GM21576 (cell line): Measurements from ENCODE around the gene JOSD2.
"Not testable (repeated sequence)": the region's sequence is repeated elsewhere in the genome, so short reads cannot be mapped to it uniquely, and the experiment has no call there.

ENCODE experiments used
- ATAC-seq: cut with Tn5 transposase; IDR thresholded peaks from one replicate; pipeline ENCODE4 v1.9.1; 2021; ENCODE audit warnings: mild to moderate bottlenecking, moderate library complexity; ENCODE audit not compliant: unreplicated experiment

JOSD2 gene

GRCh38 chr19:50478901-50479715 is 31.9 kb downstream of the JOSD2 start:
- ATAC-seq, result no peak

- ATAC-seq, result no peak
These were observed 33.1 kb downstream of the JOSD2 start for GRCh38 chr19:50477751-50478515.

DNA sequence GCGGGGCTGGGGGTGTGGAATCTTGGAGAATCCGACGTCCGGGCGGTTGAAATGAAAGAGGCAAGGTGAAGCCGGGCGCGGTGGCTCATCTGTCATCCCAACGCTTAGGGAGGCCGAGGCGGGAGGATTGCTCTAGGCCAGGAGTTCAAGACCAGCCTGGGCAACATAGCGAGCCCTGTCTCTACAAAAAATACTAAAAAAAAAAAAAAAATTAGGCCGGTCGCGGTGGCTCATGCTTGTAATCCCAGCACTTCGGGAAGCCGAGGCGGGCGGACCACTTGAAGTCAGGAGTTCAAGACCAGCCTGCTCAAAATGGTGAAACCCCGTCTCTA is 34.1 kb downstream of the JOSD2 start:
- no peak for ATAC-seq

DNA sequence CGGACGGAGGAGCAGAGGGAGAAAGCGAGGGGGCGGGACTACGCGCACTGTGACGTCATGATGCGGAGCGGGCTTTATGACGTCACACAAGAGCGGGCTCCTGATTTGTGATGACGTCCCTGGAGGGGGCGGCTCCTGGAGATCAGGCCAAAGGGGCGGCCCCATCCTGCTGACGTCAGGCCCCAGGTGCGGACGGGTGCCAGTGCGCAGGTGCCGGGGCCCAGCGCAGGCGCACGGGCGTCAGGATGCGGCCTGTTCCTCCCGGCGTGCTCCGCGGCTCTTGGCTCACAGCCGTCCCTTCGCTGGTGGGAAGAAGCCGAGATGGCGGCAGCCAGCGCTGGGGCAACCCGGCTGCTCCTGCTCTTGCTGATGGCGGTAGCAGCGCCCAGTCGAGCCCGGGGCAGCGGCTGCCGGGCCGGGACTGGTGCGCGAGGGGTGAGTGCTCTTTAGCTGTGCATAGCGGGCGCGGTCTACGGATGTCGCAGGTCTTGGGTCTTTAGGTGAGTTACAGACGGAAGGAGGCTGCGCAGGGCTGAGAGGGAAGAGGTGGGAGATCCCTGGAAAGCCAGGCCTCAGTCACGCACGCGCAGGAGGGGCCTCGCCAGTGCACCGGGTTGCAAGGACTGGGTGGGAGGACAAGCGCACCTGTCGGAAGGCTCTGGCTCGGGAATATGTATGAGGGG is 34.6 kb downstream of the JOSD2 start, which contains the start of the genes EMC10 and GARIN5A:
Gene EMC10 (plus strand): TSS at position 284 of the 683 bp plus-strand sequence. CDS start 38 bp downstream, at position 322.
Gene GARIN5A (minus strand): TSS at position 625 of the 683 bp plus-strand sequence. CDS start 460 bp downstream, at position 165.
- peak; percentile 70 for ATAC-seq

GRCh38 chr19:50475736-50476223 is 35.2 kb downstream of the JOSD2 start:
- no peak for ATAC-seq

GRCh38 chr19:50475101-50475568 is 35.9 kb downstream of the JOSD2 start:
- no peak for ATAC-seq

GRCh38 chr19:50473336-50473735 is 37.7 kb downstream of the JOSD2 start:
- not testable (repeated sequence) for ATAC-seq

- ATAC-seq, result no peak
These were observed 42.2 kb downstream of the JOSD2 start for GRCh38 chr19:50468818-50469217.

GRCh38 chr19:50467566-50467965 is 43.4 kb downstream of the JOSD2 start:
- no peak for ATAC-seq

DNA sequence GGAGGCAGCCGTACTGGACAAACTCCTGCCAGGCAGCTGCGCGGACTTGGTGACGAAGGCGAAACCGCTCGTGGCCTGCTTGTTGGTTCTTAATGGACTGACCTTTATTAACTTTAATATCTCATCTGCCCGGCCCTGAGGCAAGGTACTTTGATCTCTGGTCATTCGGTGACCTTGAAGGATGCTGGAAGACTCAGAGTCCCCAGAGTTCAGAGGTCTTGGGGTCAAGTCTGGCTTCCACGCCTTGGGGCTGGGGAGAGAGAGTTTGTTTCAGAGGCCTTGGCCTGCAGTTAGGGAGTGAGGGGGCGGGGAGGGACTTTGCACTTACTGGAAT is 44.3 kb downstream of the JOSD2 start:
- no peak for ATAC-seq

DNA sequence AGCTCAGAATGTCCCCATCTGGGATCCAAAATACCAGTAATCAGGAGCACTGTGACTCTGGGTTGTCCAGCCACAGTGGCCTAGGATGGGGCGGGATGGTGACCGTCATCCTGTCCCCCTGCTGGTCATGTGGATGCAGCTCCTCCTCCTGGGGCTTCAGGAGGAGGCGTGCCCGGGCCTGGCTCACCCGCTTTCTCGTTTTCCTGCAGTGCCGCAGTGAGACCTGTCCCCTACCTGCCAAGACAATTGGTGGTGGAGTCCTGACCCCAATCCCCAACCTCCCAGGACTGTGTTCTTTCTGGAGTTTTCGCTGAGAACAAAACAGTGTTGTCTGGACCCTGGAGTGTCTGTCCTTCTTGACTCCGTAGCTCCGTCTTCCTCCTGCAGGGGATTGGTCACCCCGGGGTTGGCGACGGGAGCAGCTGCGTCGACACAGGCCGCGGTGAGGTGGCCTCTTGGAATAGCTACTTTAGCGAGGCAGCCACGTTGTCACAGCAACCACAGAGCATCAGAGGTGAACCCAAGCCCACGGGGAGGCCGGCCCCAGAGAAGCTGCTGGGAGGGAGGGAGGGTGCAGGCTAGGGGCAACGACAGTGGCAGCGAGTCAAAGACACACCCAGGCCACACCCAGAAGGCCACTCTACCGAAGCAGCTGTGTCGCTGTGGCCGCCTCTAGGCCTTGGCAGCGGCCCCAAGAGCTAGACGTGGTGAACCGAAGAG is 44.8 kb downstream of the JOSD2 start:
- ATAC-seq, result no peak

GRCh38 chr19:50465000-50465399 is 46.0 kb downstream of the JOSD2 start:
- ATAC-seq, result no peak

DNA sequence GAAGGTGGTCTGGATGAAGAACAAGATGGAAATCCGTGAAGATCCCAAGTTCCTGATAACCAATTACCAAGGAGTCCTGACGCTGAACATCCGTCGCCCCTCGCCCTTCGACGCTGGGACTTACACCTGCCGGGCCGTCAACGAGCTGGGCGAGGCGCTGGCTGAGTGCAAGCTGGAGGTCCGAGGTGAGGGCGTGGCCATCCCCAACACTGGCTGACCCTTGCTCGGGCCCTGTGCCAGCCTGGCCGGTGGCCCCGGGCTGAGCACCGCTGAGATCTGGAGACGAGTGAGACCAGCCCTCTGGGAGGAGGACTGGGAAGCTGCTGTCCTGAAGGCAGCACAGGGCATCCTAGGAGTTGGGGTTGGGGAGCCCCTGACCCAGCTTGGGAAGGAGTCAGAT is 46.6 kb downstream of the JOSD2 start:
- ATAC-seq, result no peak

GRCh38 chr19:50462970-50463369 is 48.0 kb downstream of the JOSD2 start:
- no peak for ATAC-seq

DNA sequence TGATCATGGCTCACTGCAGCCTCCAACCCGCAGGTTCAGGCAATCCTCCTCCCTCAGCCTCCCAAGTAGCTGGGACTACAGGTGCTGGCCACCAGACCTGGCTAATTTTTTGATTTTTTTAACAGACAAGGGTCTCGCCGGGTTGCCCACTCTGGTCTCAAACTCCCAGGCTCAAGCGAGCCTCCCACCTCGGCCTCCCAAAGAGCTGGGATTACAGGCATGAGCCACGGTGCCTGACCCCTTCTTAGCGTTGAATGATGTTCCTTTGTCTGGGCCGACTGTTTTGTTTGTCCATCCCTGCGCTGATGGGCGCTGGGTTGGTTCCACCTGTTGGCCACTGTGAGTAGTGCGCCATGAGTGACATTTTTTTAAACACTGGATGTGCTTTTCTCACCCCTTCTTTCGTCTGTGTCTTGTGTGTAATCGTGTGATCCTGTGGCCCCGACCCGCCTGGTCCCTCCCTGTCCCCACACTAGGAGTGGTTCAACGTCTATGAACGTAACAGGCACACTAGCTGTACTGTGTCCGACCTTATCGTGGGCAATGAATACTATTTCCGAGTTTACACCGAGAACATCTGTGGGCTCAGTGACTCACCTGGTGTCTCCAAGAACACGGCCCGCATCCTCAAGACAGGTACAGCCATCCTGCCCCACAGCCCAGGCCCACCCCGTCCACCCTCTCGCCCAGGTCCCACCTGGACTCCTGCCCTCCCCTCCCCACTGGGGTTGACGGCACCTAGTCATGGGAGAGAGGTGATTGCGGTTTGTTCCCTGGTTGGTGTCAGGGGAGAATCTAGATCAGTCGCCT is 49.7 kb downstream of the JOSD2 start:
- no peak for ATAC-seq

- ATAC-seq, result peak; percentile 59
These were observed 50.7 kb downstream of the JOSD2 start for GRCh38 chr19:50460161-50460765.

DNA sequence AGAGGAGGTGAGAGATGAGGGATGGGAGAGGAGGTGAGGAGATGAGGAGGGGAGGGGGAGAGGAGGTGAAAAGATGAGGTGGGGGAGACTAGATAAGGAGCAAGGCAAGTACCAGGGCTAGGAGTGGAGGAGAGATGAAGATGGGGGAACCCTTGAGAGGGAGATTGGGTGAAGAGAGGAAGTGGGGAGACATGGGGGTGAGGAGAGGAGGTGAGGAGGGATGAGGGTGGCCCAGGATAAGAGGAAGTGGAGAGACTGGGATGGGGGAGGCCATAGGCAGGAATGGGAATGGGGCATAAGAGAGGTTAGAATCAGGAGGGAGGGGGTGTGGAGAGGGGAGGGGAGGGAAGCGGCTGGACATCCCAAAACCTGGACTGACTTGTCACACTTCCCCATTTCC is 51.4 kb downstream of the JOSD2 start:
- no peak for ATAC-seq

DNA sequence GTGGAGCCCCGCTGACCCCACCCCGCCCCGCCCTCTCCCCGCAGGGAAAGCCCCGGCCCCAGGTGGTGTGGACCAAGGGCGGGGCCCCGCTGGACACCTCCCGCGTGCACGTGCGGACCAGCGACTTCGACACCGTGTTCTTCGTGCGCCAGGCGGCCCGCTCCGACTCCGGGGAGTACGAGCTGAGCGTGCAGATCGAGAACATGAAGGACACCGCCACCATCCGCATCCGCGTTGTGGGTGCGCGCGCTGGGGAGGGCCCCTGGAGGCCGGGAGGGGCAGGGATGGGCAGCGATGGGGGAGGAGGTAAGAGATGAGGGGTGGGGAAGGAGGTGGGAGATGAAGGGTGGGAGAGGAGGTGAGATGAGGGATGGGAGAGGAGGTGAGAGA is 51.9 kb downstream of the JOSD2 start:
- no peak for ATAC-seq

DNA sequence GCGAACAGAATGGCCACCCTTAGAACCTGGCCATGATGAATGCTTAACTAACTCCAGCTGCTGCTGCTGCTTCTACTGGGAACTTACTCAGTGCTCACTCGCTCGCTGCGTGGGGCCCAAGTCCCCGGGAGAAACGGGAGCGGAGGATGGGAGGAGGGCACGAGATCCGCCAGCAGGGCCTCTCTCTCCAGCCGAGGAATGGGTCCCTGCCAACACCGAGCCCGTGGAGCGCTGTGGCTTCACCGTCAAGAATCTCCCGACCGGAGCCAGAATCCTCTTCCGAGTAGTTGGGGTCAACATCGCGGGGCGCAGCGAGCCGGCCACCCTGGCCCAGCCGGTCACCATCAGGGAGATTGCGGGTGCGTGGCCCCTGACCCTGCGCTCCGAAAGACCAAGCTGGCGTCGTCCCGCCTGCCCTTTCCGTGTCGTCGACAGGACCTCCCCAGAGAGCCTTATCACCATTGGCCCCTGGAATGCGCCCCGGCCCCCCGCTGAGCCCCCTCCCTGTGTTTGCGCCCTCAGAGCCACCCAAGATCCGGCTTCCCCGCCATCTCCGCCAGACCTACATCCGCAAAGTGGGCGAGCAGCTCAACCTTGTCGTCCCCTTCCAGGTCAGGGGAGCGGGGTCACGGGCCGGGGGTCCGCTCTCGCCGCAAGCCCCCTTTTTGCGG is 52.5 kb downstream of the JOSD2 start:
- no peak for ATAC-seq
